Left renal cortex interstitium (tissue), 4 donors: ENCODE results near the gene ACTL8. TPM values are rescaled to one million over a fixed set of nuclear protein-coding genes. Genes with fewer than 3 reads are reported as not detected.
"Not testable (repeated sequence)": the region's sequence is repeated elsewhere in the genome, so short reads cannot be mapped to it uniquely, and the experiment has no call there.

Experiments used
- DNase-seq, 4 donors: peaks; one replicate each; pipeline ENCODE4 v3.0.0-alpha.2; 2013; ENCODE audit warnings: low read depth in 4 of 4, low spot score in 2 of 4, missing footprints in 1 of 4
- polyA plus RNA-seq, 4 donors: library from polyadenylated mRNA; unstranded; fragments of 120-200 nt; gene quantifications; one replicate each; pipeline ENCODE4 v1.2.1, GENCODE V29; 2013; ENCODE audit not compliant: insufficient read length in 4 of 4

ACTL8 gene
- polyA plus RNA-seq, 4 donors = not detected

GRCh38 chr1:17734609-17735008 is 20.5 kb upstream of the ACTL8 start:
- no peak for DNase-seq

GRCh38 chr1:17735348-17735747 is 19.8 kb upstream of the ACTL8 start:
- DNase-seq = no peak

GRCh38 chr1:17735793-17736192 is 19.3 kb upstream of the ACTL8 start:
- no peak for DNase-seq

- DNase-seq = no peak
Observed at GRCh38 chr1:17736625-17737024, 18.5 kb upstream of the ACTL8 start.

- no peak for DNase-seq
Observed at GRCh38 chr1:17739050-17739449, 16.1 kb upstream of the ACTL8 start.

GRCh38 chr1:17741052-17741451 is 14.1 kb upstream of the ACTL8 start:
- no peak for DNase-seq

- peak in 1 of 4 donors; percentile 13 for DNase-seq
Observed at GRCh38 chr1:17742583-17742982, 12.6 kb upstream of the ACTL8 start.

- DNase-seq = no peak
Observed at GRCh38 chr1:17743008-17743647, 12.0 kb upstream of the ACTL8 start.

- no peak for DNase-seq
Observed at GRCh38 chr1:17743925-17744324, 11.2 kb upstream of the ACTL8 start.

- no peak for DNase-seq
Observed at GRCh38 chr1:17744666-17745478, 10.3 kb upstream of the ACTL8 start.

GRCh38 chr1:17745479-17745955 is 9.6 kb upstream of the ACTL8 start:
- DNase-seq = no peak

GRCh38 chr1:17746281-17746680 is 8.9 kb upstream of the ACTL8 start:
- DNase-seq = not testable (repeated sequence)

- DNase-seq = no peak
Observed at GRCh38 chr1:17746920-17747319, 8.2 kb upstream of the ACTL8 start.

- no peak for DNase-seq
Observed at GRCh38 chr1:17750333-17750732, 4.8 kb upstream of the ACTL8 start.

GRCh38 chr1:17752356-17752755 is 2.8 kb upstream of the ACTL8 start:
- DNase-seq = no peak

GRCh38 chr1:17757426-17757825 is 2.3 kb downstream of the ACTL8 start:
- DNase-seq = no peak

GRCh38 chr1:17759114-17759513 is 4.0 kb downstream of the ACTL8 start:
- no peak for DNase-seq

GRCh38 chr1:17762313-17762712 is 7.2 kb downstream of the ACTL8 start:
- DNase-seq = no peak

GRCh38 chr1:17763417-17763816 is 8.3 kb downstream of the ACTL8 start:
- no peak for DNase-seq

- no peak for DNase-seq
Observed at GRCh38 chr1:17763995-17764394, 8.9 kb downstream of the ACTL8 start.

- DNase-seq = no peak
Observed at GRCh38 chr1:17764591-17764990, 9.5 kb downstream of the ACTL8 start.
